SU-DHL-6 (cell line): ENCODE measurements around the gene ATXN7.

Source experiments
- EZH2phosphoT487 ChIP-seq: fragments of 200-600 bp; sonication (generic), shearing (Covaris generic); conservative IDR thresholded peaks from 2 replicates; pipeline ENCODE4 v1.6.1; 2018; ENCODE audit warnings: mild to moderate bottlenecking, antibody characterized with exemption, low read length, moderate library complexity, mixed read lengths
- TF ChIP-seq, protein P1 (sequence below): fragments of 200-600 bp; sonication (generic); IDR thresholded peaks from one replicate; pipeline ENCODE4 v1.5.1; 2017; ENCODE audit warnings: antibody characterized with exemption, mild to moderate bottlenecking, low read length, moderate library complexity; ENCODE audit not compliant: insufficient read depth, poor library complexity, severe bottlenecking

DNA sequence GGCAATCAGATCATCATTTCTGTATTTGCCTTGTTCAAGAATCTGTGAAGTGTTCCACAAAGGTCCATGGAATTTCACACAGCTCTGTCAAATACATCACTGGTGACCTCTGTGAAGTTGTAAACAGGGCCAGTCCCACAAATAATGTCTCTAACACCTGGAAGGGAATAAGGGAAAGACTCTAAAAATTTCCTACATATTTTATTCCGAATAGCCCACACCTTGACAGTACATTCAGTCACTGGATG is 44.6 kb upstream of the ATXN7 start, which contains the start of gene C3orf49:
- TF ChIP-seq, protein P1, sequence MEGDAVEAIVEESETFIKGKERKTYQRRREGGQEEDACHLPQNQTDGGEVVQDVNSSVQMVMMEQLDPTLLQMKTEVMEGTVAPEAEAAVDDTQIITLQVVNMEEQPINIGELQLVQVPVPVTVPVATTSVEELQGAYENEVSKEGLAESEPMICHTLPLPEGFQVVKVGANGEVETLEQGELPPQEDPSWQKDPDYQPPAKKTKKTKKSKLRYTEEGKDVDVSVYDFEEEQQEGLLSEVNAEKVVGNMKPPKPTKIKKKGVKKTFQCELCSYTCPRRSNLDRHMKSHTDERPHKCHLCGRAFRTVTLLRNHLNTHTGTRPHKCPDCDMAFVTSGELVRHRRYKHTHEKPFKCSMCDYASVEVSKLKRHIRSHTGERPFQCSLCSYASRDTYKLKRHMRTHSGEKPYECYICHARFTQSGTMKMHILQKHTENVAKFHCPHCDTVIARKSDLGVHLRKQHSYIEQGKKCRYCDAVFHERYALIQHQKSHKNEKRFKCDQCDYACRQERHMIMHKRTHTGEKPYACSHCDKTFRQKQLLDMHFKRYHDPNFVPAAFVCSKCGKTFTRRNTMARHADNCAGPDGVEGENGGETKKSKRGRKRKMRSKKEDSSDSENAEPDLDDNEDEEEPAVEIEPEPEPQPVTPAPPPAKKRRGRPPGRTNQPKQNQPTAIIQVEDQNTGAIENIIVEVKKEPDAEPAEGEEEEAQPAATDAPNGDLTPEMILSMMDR, result no peak
- no peak for TF ChIP-seq EZH2phosphoT487
